ENCODE results near the gene ARHGEF9.
"Not testable (repeated sequence)": the region's sequence is repeated elsewhere in the genome, so short reads cannot be mapped to it uniquely, and the experiment has no call there.

ARHGEF9 gene

DNA sequence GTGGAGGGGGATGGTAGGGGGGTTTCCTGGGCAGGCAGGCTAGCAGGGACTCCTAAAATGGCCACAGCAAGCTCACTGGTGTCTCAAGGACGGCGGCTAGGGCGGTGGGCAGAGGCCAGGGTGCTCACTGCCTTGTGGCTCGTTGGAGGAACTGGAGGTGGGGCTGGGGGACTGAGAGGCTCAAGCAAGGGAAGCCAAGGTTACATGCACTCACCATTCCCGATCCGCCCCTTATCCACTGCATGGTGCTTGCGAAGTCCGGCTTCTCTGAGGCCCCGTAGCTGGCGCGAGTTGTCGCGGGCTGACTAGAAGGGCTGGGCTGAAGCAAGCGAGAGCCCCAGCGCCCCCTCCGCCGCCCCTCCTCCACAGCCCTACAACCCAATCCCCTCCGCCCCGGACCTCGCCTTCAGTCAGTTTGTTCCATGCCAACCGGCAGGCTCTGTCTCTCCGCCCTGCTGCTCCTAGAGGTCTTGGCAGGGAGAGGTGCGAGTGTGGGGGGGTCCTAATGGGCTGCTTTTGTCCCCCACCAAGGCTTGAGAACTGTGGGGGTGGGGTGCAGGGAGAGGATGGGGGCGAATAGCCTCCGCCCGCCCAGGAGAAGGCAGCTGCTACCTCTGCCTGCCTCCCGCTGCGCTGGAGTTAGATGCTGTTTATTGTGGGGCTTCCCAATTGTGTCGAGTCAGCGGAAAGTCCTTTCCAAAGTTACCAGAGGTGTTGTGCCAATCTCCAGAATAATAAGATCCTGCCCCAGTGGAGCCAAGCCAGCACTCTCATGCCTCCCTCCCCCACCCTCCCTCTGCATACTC, at the start of gene ARHGEF9:
Gene ARHGEF9 (minus strand): TSS at position 313 of the 806 bp plus-strand sequence. CDS start 69 bp downstream, at position 244.
- DNase-seq: no peak

DNA sequence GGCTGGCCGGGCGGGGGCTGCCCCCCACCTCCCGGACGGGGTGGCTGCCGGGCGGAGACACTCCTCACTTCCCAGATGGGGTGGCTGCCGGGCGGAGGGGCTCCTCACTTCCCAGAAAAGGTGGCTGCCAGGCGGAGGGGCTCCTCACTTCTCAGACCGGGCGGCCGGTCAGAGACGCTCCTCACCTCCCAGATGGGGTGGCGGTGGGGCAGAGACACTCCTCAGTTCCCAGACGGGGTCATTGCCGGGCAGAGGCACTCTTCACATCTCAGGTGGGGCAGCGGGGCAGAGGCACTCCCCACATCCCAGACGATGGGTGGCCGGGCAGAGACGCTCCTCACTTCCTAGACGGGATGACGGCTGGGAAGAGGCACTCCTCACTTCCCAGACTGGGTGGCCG, 40.4 kb upstream of the ARHGEF9 start:
- DNase-seq: not testable (repeated sequence)

DNA sequence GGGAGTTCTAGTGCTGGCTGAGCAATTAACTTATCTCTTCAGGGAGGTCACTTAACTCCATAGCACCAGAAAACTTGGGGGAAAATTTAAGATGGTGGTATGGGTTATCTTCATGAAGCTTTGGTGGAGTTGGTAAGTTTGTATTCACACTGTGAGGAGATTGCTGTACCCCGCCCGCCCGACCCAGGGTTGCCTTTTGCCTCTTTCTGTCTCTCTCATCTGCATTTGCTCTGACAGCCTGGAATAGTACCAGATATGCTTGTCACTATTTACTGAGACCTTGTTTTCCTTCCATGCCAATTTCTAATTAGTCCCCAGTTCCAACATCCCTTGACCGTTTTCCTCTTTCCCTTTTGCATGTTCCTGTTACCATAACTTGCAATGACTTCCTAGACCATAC, 33.1 kb upstream of the ARHGEF9 start:
- no peak for DNase-seq

DNA sequence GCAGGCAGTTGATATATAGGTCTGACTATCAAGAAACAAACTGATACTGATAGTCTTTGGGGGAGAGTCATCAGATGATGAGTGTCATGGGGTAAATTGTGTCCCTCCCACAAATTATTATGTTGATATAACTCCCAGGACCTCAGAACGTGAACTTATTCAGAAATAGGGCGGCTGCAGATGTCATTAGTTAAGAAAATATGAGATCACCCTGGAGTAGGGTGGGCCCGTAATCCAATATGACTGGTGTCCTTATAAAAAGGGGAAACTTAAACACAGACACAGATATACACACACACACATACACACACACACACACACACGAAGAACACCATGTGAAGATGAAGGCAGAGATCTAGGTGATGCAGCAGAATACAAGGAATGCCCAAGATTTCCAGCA, 32.7 kb upstream of the ARHGEF9 start:
- no peak for DNase-seq

DNA sequence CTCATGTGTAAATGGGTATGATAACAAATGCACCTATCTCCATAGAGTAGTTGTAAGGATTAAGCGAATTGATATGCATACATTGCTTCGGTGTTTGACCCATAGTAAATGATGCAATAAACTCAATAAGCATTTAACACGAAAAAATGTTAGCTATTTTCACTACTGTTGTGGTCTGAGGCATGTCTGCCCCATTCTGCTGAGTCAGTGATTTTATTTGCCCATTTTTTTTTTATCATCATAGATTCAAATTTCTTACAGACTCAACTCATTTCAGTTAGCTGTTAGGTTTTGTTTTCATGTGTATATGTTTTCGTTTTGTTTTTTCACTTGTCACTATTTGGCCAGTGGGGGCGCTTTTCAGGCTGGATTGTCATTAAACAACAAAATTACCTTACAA, 27.8 kb upstream of the ARHGEF9 start:
- DNase-seq: no peak

DNA sequence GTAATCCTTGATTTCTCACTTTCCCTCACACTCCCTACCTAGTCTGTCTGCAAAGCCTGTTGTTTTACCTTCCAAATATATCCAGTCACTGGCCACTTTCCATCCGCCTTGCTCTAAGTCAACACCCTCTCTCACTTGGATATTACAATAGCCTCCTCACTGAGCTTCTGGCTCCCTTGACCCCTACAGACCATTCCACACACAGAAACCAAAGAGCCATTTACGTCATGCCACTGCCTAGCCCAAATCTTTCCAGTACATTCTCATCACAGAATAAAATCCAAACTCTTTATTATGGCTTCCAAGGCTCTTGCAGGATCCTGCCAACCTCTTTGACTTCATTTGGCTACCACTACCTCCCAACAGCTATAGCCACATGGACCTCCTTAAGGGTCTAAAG, 25.7 kb upstream of the ARHGEF9 start:
- DNase-seq: no peak

DNA sequence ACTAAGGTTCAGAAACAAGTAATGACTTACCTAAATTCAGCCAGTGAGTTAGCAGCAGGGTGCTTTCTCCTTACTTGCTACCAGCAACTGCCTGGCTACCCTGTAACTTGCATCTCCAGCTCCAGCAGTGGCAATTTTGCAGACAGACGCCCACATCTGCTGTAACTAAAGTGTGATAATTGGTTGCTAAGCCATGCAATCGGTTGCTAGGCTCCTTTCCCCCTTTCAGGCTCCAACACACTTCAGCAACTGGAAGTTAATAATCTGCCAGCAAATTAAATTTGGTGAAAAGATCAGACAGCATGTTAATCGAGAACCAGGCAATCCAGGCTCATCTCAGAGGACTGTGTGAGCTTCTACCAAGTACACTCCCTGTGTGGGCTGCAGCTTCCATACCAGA, 24.2 kb upstream of the ARHGEF9 start:
- no peak for DNase-seq

DNA sequence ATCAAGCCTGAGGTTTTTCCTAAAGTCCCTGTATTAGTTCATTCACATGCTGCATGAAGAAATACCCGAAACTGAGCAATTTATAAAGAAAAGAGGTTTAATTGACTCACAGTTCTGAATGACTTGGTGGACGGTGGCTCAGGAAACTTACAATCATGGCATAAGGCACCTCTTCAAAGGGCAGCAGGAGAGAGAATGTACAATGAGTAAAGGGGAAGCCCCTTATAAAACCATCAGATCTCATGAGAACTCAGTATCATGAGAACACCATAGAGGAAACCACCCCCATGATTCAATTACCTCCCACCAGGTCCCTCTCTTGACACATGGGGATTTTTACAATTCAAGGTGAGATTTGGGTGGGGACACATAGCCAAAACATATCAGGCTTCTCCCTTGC, 10.4 kb upstream of the ARHGEF9 start:
- DNase-seq: not testable (repeated sequence)

DNA sequence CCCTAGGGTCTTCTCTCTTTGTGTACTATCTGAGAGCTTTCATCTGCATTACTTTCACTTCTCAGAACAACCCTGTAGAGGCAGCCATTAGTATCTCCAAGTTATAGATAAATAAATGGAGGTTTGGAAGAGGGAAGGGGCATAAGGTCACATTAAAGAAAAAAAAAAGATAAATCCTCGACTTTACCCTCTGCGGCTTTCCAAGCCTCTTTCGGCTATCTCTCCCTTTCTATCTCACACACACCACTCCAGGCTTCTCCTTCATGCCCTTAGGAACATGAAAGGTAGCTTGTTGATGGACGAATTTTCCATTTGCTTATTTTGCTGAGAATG, 660 bp upstream of the ARHGEF9 start:
- DNase-seq: no peak

DNA sequence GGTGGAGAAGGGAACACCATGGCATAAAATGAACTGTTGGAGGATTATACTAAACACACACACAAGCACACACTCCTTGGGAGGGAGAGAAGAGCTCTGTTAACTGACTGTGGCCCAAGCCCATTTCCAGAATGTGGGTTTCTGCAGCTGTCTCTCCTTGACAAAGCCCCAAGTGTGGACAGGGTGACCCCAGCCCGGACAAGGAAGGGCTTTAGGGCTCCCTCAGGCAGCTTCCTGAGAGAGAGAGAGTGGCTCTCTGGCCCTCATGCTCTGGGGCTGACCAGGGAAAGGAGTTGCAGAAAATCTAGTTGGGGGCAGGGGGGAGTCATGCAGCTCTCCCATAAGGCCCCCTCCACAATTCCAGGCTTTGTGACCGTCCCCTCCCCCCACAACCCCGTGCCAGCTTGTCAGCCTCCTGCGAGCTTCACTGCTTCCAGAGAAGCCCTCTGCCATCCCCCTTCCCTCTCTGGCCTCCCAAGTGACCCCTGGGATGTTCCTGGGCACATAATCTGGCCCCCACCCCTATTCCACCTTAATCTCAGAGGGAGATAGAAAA, 590 bp downstream of the ARHGEF9 start:
- no peak for DNase-seq

DNA sequence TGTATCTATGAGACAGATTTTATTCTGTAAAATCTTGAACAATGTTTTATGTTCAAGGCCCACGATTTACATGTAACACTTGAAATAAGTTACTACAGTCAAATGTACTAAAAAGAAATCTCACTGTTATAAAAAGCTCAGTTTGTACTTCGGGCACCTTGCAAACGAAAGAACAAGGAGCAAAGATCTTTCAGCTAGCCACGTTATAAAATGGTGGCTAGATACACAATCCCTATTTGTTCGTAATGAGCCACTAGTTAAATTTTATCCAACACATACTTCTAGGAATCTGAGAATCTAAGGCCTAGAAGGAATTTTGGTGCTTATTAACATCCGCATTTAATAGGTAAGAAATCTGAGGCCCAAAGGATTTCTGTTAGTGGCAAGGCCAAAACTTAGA, 2.5 kb downstream of the ARHGEF9 start:
- DNase-seq: no peak

DNA sequence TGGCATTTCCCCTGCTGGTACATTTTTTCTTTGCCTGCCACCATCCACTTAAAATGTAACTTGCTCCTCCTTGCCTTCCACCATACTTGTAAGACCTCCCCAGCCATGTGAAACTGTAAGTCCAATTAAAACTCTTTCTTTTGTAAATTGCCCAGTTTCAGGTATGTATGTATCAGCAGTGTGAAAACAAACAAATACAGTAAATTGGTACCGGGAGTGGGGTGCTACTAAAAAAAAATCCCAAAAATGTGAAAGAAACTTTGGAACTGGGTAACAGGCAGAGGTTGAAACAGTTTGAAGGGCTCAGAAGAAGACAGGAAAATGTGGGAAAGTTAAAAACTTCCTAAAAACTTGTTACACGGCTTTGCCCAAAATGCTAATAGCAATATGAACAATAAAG, 16.3 kb downstream of the ARHGEF9 start:
- no peak for DNase-seq

DNA sequence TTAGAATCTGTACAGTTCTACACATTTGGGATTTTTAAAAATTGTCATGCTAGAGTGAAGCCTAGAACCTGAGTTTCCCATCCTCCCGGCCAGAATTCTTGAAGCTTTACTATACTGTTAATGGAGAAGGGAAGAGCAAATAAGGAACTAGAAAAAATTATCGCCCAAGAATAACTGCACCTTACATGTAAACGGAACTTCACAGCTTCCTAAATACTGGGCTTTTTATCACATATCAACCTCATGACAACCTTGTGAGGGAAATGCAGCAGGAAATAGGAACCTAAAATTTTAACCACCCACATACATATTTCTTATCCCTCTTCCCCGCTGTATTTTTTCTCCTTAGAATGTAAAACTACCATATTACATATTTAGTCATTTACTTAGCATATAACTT, 19.3 kb downstream of the ARHGEF9 start:
- DNase-seq: no peak

DNA sequence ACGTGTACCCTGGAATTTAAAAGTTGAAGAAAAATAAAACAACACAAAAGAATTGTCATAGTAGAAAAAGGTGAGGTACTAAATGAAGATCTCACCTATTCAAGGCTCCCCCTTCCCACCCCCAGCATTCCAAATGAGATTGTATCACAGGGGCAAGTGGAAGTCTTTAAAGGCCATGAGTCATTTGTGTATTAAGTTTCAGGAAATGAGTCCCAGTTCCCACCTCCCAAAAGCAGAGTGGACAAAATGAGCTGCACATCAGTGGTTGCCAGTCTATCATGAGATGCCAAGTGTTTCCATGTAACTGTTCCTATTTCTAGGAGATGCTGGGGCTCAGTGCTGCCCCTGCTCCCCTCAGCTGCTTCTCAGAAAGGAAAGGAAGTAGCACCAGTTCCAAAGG, 20.1 kb downstream of the ARHGEF9 start:
- no peak for DNase-seq

DNA sequence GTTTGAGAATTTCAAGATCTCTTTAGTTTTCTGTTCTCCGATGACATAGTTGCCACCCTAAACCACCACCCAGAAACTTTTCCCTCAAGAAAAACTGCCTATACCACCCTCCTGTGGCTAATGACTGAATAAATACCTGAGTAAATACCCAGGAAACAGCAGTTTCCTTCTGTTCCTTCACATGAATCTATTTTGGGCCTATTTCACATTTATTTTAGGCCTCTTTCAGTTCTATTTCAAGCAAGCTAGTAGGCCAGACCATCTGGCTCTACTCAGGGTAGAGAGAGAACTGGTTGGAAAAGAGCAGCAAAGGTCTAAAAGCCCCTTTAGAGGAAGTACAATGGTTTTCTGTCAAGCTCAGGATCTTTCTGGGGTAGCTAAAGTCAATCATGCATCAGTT, 23.4 kb downstream of the ARHGEF9 start:
- no peak for DNase-seq

DNA sequence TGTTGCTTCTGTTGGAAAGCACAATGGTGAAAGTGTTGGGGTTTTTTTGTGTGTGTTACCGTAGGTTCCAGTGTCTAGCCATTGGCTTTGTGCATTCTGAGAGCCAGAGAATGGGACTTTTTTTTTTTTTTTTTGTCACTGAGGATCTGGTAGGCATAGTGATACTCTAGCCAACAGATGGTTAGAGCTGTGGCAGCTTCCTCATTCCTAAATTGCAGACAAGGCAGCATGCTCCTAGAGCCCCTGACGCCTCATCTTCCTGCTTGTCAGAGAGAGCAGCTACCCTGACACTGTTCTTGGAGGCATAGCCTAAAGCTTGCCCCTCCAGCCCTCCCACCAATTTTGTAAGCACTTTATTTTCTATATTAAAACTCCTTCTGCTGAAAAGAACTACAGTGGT, 27.0 kb downstream of the ARHGEF9 start:
- DNase-seq: no peak

DNA sequence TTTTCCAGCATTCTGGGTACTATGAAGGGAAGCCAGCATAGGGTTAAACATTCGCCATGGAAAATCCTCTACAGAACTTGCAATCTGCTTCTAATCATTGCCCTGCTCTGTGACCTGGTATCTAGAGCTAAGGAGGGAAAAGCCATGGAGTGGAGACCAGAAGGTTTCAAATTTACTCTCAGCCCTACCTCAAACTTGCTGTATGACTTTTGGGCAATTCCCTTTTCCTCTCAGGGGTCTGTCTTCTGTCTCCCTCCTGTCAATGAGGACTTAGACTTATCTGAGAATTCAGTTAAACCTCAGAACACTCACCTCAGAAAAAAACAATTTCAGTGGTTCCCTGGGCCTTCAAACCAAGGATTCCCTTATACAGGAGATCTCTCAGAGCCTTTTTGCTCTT, 29.1 kb downstream of the ARHGEF9 start:
- DNase-seq: no peak

DNA sequence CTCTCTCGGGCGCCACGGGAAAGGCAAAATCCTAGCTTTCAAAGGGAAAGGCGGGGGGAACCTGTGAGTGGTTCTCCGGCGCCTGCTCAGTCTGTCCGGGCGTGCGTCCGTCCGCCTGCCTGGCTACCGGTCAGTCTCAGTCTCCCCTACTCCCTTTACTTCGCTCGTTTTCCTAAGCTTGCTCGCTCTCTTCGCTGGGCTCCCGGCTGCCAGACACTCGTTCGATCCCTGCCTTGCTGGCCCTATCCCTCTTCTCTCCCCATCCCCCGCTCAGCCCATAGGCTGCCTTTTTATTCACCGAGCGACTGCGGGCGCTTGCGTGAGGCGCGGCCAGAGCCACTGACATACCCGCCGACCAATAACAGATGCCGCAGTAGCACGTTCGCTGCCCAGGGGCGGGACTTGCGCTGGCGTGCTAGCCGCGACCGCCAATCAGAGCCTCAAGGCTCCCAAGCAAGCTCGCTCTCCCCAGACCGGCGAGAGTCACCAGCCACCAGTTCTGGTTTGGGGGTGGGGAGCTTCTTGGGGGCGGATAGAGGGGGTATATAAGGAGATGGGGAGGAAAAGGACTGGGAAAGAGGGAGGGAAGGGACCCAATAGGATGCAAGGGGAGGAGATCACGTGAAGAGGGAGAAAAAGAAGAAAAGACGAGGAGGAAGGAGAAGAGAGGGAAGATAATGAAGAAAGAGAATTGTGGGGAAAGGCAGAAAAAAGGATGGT, 30.0 kb downstream of the ARHGEF9 start:
- peak; percentile 27 for DNase-seq

DNA sequence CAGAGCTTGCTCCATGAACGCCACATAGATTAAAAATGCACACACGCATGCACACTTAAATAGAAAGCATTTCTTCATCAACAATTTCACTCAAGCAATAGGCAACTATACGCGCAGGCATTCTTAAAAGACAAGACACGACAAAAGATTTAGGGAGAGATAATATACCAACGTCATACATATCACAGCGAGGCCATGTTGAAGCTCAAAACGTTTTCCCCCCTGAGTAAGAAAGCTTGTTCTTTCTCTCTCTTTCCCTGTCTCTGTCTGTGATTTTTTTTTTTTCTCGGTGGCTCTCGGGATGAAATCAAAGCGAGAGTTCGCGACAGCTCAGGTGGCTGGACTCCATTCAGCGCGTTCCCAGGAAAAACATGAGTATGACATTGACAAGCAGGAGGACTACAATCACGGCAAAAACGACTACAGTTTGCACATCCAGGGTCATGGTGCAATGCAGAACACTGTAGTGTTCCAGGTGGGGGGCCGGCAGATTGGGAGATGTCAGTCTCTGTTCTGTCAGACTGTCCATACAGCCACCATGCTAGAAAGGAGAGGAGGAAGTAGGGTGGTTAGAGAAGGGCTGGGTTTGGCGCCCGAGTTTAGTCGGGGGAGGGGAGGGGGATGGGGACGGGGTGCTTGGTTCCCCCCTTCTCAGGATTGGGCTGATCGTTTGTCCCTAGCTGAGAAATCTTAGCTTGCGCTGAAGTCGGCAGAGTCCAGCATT, 30.7 kb downstream of the ARHGEF9 start:
- DNase-seq: no peak

DNA sequence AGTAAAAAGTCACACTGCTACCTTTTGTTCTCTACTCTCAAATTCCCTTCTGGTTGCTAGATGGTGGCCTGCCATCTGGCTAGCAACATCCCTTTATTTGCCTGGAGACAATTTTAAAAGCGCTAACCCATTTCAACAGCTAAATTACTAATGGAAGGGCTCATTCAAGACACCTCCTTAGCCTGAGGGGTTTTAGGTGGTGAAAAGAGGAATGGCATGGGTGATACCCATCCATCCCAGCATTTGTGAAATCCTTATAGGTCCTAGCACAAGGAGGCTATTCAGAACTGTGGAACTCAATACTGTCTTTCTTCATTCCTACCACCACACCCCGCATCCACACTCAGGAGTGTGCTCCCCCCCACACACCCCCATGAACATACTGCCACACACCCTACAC, 33.5 kb downstream of the ARHGEF9 start:
- no peak for DNase-seq

DNA sequence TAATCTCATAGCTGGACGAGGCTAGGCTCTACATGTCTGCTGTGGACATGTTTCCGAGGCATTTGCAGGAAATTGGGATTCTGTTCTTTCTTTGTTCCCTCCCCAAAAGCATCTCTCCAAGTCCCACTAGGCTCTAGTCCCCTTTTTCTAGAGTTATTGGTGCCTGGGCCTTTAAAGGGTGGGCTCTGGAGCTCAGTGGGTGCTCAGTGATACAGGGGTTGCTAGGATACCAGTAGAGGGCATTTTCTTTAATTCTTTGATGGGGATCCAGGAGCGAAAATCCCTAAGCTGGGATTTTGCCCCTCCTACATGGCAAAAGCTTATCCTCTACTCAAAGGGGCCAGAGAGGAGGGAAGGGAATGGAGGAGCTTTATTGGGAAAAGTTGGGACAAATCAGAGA, 34.2 kb downstream of the ARHGEF9 start:
- DNase-seq: no peak

DNA sequence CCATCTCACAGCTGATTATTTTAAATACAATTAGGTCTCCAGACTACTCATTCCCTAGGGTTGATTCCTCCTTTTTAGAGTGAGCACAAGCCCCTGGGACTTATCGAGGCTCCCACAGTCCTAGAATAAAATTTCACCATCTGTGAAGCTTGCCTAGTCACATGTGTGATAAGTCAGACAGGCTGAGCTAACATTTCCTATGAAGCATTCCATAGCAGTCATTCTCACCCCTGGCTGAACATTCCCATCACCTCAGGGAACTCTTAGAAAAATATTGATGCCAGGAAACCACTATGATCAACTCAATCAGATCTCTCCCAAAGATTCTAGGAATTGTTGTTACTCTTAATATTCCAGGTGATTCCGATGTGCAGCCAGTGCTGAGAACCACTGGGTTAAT, 37.7 kb downstream of the ARHGEF9 start:
- no peak for DNase-seq

DNA sequence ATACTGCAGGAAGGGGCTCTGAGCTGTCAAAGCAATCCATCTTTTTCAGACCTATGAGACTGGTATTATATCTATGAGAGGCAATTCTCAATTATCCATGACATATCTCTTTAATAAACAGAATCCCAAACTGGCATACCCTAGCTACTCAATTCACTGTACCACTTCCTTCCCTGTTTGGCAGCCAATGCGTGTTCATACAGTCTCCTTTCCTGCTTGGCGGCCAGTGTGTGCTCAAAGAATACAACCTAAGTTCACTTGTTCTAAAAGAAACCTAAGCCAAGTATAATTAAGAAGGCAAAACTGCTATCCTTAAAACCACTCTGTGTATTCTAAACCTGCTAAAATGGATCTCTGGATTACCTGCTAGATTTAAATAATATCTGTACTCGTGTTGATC, 38.3 kb downstream of the ARHGEF9 start:
- DNase-seq: no peak

DNA sequence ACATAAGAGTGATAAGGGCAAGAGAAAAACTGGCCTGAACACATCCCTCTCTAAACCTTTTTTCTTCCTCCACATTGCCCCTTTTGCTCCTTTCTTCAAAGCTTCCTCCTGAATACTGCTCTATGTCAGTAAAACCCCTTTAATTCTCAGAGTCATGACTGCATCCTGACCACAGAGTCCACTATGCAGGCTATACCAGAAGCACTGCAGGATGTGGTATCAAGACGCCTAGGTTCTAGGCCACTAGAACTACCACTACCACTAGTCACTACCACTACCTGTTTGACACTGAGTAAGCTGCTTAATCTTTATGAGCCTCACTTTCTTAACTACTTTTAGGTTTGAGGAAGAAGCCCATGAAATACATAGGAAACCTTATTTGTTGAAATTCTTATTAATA, 38.7 kb downstream of the ARHGEF9 start:
- DNase-seq: no peak

All from 8988T (cell line).